GM19025 (cell line): ENCODE measurements around the gene ATPAF1.

Experiments used
- ATAC-seq: cut with Tn5 transposase; IDR thresholded peaks from one replicate; pipeline ENCODE4 v1.9.1; 2021; ENCODE audit warnings: mild to moderate bottlenecking, low read depth, moderate library complexity; ENCODE audit not compliant: unreplicated experiment

The ATPAF1 gene

DNA sequence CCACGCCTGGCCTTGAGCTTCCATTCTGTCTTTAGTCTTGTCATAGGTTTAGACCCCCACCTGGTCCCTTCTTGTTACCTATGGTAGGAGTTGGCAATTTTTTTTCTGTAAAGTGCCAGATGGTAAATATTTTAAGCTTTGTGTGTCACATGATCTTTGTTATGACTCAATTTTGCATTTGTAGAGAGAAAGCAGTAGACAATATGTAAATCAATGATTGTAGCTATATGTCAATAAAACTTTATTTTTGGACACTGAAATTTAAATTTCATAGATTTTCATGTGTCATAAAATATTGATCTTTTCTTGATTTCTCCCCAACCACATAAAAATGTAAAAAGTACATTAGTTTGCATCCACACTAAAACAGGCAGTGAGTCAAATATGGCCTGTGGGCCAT lies 72.1 kb downstream of the ATPAF1 start:
- no peak for ATAC-seq

GRCh38 chr1:46595127-46595526 lies 73.0 kb downstream of the ATPAF1 start:
- ATAC-seq = no peak

- ATAC-seq = no peak
Measured at GRCh38 chr1:46594063-46594462, 74.1 kb downstream of the ATPAF1 start.

DNA sequence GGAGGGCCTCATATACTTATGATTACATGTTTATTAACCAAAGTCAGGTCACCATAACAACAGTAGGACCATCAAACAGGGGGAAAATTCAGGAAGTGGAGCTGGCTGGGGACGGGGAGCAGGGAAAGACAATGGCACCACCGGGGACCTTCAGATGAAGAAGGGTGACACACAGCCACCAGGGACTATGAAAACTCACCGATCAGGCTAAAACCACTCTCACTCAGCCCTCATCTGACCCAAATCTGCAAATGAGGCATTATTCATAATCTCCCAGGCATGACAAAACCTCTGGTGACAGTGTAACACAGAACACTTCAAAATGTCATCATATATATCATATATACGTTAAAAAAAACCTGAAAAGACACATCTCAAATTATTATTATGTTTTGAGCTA lies 75.3 kb downstream of the ATPAF1 start:
- ATAC-seq = no peak

DNA sequence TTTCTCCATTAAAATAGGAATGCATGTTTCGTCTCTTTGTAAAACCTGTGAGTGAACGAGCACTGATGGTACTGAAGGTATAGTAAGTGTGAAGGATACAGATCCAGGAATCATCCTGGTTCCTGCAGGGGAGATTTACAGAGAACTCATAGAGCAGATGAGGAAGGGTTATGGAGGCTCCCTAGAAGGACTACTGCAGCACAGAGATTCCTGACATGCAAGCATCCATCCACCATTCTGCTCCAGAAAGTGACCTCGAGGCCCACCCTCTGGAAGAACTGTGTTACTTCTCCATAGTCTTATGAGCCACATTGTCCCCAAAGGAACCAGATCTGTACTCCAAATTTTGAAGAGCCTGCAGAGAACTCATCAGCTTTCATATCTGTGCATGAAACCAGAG lies 78.6 kb downstream of the ATPAF1 start:
- no peak for ATAC-seq

DNA sequence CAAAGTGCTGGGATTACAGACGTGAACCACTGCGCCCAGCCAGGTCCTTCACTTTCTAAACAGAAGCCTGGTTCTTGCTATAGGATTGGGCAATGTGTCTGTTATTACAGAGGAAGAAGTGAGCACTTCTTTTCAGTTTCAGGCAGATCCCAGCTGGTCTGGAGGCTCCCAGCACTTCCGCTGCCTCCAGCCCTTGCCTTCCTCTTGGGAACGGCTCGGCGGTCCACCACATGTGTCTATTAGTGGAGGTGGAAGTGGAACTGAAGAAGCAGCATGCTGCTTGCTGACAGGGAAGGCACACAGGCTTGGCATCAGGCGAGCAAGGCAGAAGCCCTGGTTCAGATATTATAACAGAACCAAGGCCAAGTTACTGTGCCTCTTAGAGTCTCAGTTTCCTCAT lies 81.1 kb downstream of the ATPAF1 start:
- ATAC-seq = no peak

DNA sequence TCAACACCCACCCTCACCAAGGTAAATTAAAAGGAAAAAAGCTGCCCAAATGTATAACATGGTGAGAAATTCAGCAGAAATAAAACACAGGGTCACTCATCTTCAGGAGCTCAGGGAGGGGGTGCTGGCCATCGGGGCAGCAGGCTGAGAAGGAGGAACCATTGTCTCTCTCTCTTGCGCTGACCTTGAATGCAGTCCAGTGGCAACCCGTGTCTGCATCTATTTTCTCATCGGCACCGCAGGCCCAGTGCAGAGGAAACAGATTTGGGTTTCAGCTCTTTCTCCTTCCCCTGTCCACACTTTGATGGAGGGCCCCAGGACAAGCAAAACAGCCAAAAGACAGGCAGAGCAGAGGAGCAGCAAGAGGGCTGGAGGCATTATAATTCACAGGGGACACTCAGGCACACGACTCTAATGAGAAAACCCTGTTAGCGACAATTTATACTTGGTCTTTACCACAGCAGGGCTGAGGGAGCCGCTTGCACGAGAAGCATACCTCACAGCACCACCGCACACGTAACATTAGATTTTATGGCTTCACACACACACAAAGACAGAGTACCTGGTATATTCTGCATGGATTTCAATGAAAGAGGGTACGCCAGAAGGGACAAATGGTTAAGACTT lies 82.7 kb downstream of the ATPAF1 start:
- ATAC-seq = no peak

DNA sequence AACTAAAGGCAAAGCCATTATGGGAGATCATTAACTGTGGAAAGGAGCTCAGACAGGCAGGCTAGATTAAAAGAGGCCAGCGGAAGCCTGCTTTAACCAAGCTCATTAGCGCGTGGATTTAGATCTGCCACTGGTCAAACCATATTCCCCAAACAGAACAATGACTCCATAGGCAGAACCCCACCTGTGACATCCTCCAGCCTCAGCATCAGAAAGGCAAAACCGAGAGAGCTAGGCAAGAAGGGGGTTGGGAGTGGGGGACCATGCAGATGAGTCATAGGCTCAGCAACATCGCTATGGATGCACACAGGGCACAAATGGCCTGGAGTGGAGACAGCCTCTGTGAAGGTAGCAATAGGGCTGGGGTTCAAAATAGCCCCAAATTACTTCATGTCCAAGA lies 84.7 kb downstream of the ATPAF1 start:
- no peak for ATAC-seq

GRCh38 chr1:46582972-46583371 lies 85.2 kb downstream of the ATPAF1 start:
- ATAC-seq = no peak
